Right cardiac atrium (tissue), 5 donors: Measurements from ENCODE around the gene SLC25A17. TPM values are rescaled to one million over a fixed set of nuclear protein-coding genes. Genes with fewer than 3 reads are reported as not detected.
A peak's percentile ranks its signal among the peaks of the same experiment; 100 is the strongest.
"Not testable (repeated sequence)": the region's sequence is repeated elsewhere in the genome, so short reads cannot be mapped to it uniquely, and the experiment has no call there.

Experiments used
- ATAC-seq, 2 donors: fragments of 200-7000 bp; cut with Tn5 transposase; one replicate each; pipeline versions ENCODE4 v1.8.0 to v1.9.1; 2020; ENCODE audit warnings: moderate library complexity in 2 of 2, mild to moderate bottlenecking in 1 of 2
- DNase-seq, 3 donors: peaks; one replicate each; pipeline ENCODE4 v3.0.0-alpha.2; 2020
- H3K27ac ChIP-seq: one replicate; pipeline ENCODE4 v1.5.1; 2013; ENCODE audit warnings: mild to moderate bottlenecking, low read length, control low read depth, moderate library complexity
- H3K27me3 ChIP-seq: one replicate; pipeline ENCODE4 v1.6.1; 2013; ENCODE audit not compliant: control insufficient read depth, insufficient read depth
- H3K4me1 ChIP-seq: one replicate; pipeline ENCODE4 v1.6.1; 2013; ENCODE audit warnings: low read length; ENCODE audit not compliant: control insufficient read depth, insufficient read depth
- H3K4me3 ChIP-seq: one replicate; pipeline ENCODE4 v1.5.1; 2013; ENCODE audit warnings: low read length, control low read depth
- H3K9me3 ChIP-seq: one replicate; pipeline ENCODE4 v1.6.1; 2013; ENCODE audit warnings: low read length; ENCODE audit not compliant: control insufficient read depth
- WGBS: extraction: QIAGEN DNeasy Blood & Tissue Kit; methylation state at CpG from one replicate; pipeline ENCODE4 v1.1.7; 2013; 5-methylcytosine and 5-hydroxymethylcytosine counted together
- intact Hi-C, 4 donors: fragments of 100-400 bp; cut with DNase I; formaldehyde crosslinking; loops; one replicate each; pipeline versions ENCODE4 v1.11.0 to v1.14.0; 2022 to 2023
- polyA plus RNA-seq: library from polyadenylated mRNA; stranded (reverse); fragments of 200-250 nt; gene quantifications from one replicate; pipeline ENCODE4 v1.2.3, GENCODE V29; 2013
- total RNA-seq, 4 donors: library from RNA; stranded (reverse); fragmentation: NEBNext Ultra II Directional; extraction: Animal tissue kit (Norgen Biotek cat#: 25700); gene quantifications; one replicate each; pipeline ENCODE4 v1.2.1, GENCODE V29; 2021
- donor health status: healthy with polysubstance abuse.
- donor health status: DM: no; HTN: yes; CAD: no.
- donor health status: DM: no; HTN: no; CAD: no.
- donor health status: DM: no; HTN: yes; CAD: no; lungs with severe emphysema.
- donor health status: DM: yes; HTN: yes; CAD: no.

The SLC25A17 gene
- total and polyA plus RNA-seq, 5 donors: 3.7 to 7.5 (median 4.7) TPM

DNA sequence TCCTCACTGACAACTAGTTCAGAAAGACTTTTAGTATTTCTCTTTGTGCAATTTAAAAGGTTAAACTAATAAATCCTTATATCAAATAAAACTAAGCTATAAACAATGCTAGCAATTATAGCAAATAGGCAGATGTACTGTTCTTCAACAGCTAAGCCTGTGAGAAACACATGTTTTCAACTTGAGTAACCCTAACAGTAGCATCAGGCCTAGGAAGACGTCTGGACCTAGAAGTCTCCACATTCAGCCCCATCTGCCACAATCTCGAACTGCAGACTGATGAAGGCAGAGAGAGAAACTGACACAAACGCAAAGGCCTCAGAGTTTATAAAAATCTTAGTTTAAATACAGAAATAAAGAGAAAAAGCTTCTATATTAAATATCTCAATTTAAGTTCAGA, 34.8 kb upstream of the SLC25A17 start:
- Histone ChIP-seq H3K9me3 (no peaks in the 10 kb centered on the region), H3K4me3 (peak overlapping the region; percentile 89), H3K27me3 (no peaks in the 10 kb centered on the region), H3K27ac (no peak overlapping the region), H3K4me1 (peaks cover 6% of the 10 kb centered on the region)
- ATAC-seq (no peak), DNase-seq (no peak)
- intact Hi-C loops: no loop called here
- WGBS: 50% methylated on average over 3 of the region's 3 CpGs

GRCh38 chr22:40853333-40853732, 34.2 kb upstream of the SLC25A17 start:
- Histone ChIP-seq H3K4me1 (peaks cover 6% of the 10 kb centered on the region), H3K27ac (no peak overlapping the region), H3K27me3 (no peaks in the 10 kb centered on the region), H3K9me3 (no peaks in the 10 kb centered on the region), H3K4me3 (no peak overlapping the region)
- intact Hi-C loops: no loop called here
- ATAC-seq (no peak), DNase-seq (no peak)
- WGBS: 65% methylated on average over 1 of the region's 1 CpG

DNA sequence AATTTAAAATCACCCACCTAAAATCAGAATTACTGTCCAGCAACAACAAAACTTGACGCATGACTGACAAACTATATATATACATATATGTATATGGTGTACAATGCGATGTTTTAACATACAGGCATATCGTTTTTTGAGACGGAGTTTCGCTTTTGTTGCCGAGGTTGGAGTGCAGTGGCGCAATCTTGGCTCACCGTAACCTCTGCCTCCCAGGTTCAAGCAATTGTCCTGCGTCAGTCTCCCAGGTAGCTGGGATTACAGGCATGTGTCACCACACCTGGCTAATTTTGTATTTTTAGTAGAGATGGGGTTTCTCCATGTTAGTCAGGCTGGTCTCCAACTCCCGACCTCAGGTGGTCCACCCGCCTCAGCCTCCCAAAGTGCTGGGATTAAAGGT, 26.7 kb upstream of the SLC25A17 start:
- H3K4me1 ChIP-seq, ATAC-seq, DNase-seq, H3K27me3 ChIP-seq, H3K4me3 ChIP-seq, H3K9me3 ChIP-seq, H3K27ac ChIP-seq: not testable (repeated sequence)
- intact Hi-C loops: loop anchor here in 1 of 4 donors (10.0 kb wide), 1 partner anchor 309 kb away; no protein-coding TSS in a partner anchor
- WGBS: 93% methylated on average over 11 of the region's 11 CpGs

DNA sequence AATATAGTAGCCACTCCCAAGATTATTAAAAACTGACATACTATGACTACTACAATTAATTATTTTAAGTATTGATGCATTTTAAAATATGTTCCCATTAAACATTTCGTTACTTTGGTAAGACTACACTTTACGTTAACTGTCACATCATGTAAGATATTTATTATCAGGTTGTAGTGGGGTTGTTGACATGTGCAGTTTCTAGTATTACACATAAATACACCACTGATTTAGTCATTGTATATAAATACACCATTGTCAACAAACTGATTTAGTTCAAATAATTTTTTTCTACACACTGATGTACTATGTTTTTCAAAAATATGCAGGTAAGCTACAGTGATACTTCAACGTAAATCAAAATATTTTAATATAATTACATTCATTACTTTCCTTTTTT, 25.8 kb upstream of the SLC25A17 start:
- 93% methylated on average over 3 of the region's 3 CpGs for WGBS
- Histone ChIP-seq H3K27ac (no peak overlapping the region), H3K4me1 (no peaks in the 10 kb centered on the region), H3K4me3 (no peak overlapping the region), H3K27me3 (no peaks in the 10 kb centered on the region), H3K9me3 (no peaks in the 10 kb centered on the region)
- intact Hi-C loops: loop anchor here in 1 of 4 donors (10.0 kb wide), 1 partner anchor 310 kb away; no protein-coding TSS in a partner anchor
- no peak for ATAC-seq
- DNase-seq: no peak

DNA sequence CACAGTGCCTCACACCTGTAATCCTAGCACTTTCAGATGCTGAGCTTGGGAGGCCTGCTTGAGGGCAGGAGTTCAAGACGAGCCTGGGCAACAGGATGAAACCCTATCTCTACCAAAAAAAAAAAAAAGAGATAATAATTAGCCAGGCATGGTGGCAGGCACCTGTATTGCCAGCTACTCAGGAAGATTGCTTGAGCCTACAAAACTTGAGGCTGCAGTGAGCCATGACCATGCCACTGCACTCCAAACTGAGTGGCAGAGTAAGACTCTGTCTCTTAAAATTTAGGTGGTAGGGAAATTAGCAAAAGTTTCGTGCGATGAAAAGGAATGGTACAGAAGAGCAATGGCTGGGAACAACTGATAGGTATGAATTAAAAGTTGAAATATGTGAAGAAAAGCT, 19.3 kb upstream of the SLC25A17 start:
- no peaks in the 10 kb centered on the region for H3K9me3 ChIP-seq
- ATAC-seq (no peak), DNase-seq (no peak)
- intact Hi-C loops: loop anchor here in 1 of 4 donors (10.0 kb wide), 1 partner anchor 316 kb away; no protein-coding TSS in a partner anchor
- whole genome bisulfite sequencing: 84% methylated on average over 3 of the region's 3 CpGs
- no peaks in the 10 kb centered on the region for H3K4me1 ChIP-seq
- no peaks in the 10 kb centered on the region for H3K27me3 ChIP-seq
- no peak overlapping the region for H3K27ac ChIP-seq
- H3K4me3 ChIP-seq: no peak overlapping the region

GRCh38 chr22:40834619-40835018, 15.5 kb upstream of the SLC25A17 start:
- WGBS: 98% methylated on average over 3 of the region's 3 CpGs
- intact Hi-C loops: loop anchor here in 1 of 4 donors (10.0 kb wide), 1 partner anchor 320 kb away; no protein-coding TSS in a partner anchor
- Histone ChIP-seq H3K9me3 (no peaks in the 10 kb centered on the region), H3K27ac (no peak overlapping the region), H3K4me1 (no peaks in the 10 kb centered on the region), H3K27me3 (no peaks in the 10 kb centered on the region), H3K4me3 (no peak overlapping the region)
- ATAC-seq: no peak
- no peak for DNase-seq

GRCh38 chr22:40829131-40829530, 10.0 kb upstream of the SLC25A17 start:
- no peaks in the 10 kb centered on the region for H3K9me3 ChIP-seq
- H3K27ac ChIP-seq: no peak overlapping the region
- no peaks in the 10 kb centered on the region for H3K4me1 ChIP-seq
- DNase-seq: no peak
- H3K27me3 ChIP-seq: no peaks in the 10 kb centered on the region
- 90% methylated on average over 6 of the region's 6 CpGs for WGBS
- no peak overlapping the region for H3K4me3 ChIP-seq
- ATAC-seq: no peak
- intact Hi-C loops: no loop called here

GRCh38 chr22:40826984-40827741, 8.0 kb upstream of the SLC25A17 start:
- intact Hi-C loops: no loop called here
- Histone ChIP-seq H3K27me3 (no peaks in the 10 kb centered on the region), H3K4me3 (no peak overlapping the region), H3K4me1 (no peaks in the 10 kb centered on the region), H3K27ac (no peak overlapping the region), H3K9me3 (no peaks in the 10 kb centered on the region)
- ATAC-seq: no peak
- WGBS: 80% methylated on average over 7 of the region's 7 CpGs
- no peak for DNase-seq

DNA sequence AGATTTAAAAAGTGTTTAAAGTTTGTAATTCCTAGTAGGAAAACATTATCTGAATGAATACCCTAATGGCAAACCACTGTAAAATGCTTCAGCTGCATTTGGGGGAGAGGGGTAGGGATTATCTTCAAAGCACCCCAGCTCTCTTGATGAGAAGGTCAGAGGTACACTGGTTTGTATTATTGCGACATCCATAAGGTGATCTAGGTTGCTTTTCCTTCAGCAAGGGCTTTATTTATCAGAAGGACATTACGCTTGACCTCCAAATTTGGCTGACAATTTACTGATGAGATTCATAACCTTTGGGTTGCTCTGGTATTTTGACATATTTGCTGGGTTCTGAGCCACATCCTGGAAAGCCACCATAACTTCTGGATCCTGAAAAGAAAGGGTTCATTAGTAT, 7.1 kb upstream of the SLC25A17 start:
- H3K27me3 ChIP-seq, DNase-seq, H3K4me1 ChIP-seq, H3K9me3 ChIP-seq, ATAC-seq, intact Hi-C loops, H3K27ac ChIP-seq, H3K4me3 ChIP-seq: not testable (repeated sequence)
- 100% methylated on average over 2 of the region's 2 CpGs for WGBS

- no peaks in the 10 kb centered on the region for H3K27me3 ChIP-seq
- intact Hi-C loops: no loop called here
- WGBS: 42% methylated on average over 1 of the region's 1 CpG
- no peak overlapping the region for H3K27ac ChIP-seq
- no peak for ATAC-seq
- DNase-seq: no peak
- no peaks in the 10 kb centered on the region for H3K4me1 ChIP-seq
- no peak overlapping the region for H3K4me3 ChIP-seq
- no peaks in the 10 kb centered on the region for H3K9me3 ChIP-seq
Measured at GRCh38 chr22:40823426-40823825, 4.3 kb upstream of the SLC25A17 start.

DNA sequence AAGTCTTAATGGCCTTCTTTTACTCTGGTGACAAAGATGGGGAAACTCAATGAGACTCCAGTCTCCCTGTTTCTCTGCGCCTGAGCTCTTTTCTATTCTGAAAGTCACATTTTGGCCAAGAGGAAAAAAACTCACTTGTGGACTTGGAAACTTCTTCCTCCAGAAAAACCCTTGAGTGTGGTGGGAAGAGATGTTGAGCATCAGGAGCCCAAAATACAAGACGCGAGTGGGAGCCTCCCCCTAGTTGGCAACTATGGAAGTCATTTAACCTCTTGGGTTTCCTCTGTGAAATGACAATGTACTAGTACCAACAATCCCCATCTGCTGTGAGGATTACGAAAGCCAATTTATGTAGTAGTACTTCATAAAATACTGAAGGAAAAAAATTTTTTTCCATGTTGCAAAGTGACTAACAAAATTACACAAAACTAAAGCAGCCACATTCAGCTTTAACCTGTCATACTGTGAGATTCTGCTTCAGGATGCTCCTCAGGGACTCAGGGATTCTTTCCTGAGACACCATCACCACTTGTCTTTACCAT, 524 bp upstream of the SLC25A17 start:
- intact Hi-C loops: no loop called here
- H3K4me3 ChIP-seq: peak overlapping the region; percentile 96
- peaks cover 5% of the 10 kb centered on the region for H3K4me1 ChIP-seq
- ATAC-seq: peak; percentile 14 to 36
- peak overlapping the region; percentile 89 for H3K27ac ChIP-seq
- no peaks in the 10 kb centered on the region for H3K27me3 ChIP-seq
- no peaks in the 10 kb centered on the region for H3K9me3 ChIP-seq
- no peak for DNase-seq
- WGBS: 4% methylated on average over 4 of the region's 4 CpGs
